ENCODE measurements around the gene ANXA9.

The ANXA9 gene

DNA sequence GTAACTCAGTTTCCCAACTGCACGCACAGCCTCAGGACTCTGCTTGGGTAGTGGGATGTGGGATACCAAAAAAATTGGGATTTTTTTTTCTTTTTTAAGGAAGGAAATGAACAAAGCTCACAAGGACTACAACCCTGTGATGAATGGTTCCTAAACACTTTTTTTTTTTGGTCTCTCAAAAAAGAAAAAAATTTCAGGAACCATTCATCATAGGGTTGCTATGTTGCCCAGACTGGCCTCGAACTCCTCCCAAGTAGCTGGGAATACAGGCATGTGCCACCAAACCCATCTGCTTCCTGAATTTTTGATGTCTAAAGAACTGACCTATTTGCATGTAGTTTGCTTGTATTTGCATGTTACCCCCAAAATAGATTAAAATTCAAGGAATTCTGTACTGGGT lies 17.8 kb downstream of the ANXA9 start:
- peak overlapping the region; percentile 96 for H3K27ac ChIP-seq
- no peaks in the 10 kb centered on the region for H3K9me3 ChIP-seq
- peaks cover 59 to 61% of the 10 kb centered on the region in 2 experiments for H3K4me1 ChIP-seq (ENCODE audit: control insufficient read depth in 1 of 2, insufficient read depth in 1 of 2, low read depth in 1 of 2, low read length in 1 of 2)
- H3K4me3 ChIP-seq (ENCODE audit: low read depth in 1 of 2, low read length in 1 of 2) = peak overlapping the region in 1 of 2 experiments; percentile 90
- no peaks in the 10 kb centered on the region for H3K27me3 ChIP-seq
- peaks cover 67% of the 10 kb centered on the region for H3K36me3 ChIP-seq
- TF ChIP-seq, protein P1, sequence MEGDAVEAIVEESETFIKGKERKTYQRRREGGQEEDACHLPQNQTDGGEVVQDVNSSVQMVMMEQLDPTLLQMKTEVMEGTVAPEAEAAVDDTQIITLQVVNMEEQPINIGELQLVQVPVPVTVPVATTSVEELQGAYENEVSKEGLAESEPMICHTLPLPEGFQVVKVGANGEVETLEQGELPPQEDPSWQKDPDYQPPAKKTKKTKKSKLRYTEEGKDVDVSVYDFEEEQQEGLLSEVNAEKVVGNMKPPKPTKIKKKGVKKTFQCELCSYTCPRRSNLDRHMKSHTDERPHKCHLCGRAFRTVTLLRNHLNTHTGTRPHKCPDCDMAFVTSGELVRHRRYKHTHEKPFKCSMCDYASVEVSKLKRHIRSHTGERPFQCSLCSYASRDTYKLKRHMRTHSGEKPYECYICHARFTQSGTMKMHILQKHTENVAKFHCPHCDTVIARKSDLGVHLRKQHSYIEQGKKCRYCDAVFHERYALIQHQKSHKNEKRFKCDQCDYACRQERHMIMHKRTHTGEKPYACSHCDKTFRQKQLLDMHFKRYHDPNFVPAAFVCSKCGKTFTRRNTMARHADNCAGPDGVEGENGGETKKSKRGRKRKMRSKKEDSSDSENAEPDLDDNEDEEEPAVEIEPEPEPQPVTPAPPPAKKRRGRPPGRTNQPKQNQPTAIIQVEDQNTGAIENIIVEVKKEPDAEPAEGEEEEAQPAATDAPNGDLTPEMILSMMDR (IDR thresholded peaks at IDR 0.05) = no peak

DNA sequence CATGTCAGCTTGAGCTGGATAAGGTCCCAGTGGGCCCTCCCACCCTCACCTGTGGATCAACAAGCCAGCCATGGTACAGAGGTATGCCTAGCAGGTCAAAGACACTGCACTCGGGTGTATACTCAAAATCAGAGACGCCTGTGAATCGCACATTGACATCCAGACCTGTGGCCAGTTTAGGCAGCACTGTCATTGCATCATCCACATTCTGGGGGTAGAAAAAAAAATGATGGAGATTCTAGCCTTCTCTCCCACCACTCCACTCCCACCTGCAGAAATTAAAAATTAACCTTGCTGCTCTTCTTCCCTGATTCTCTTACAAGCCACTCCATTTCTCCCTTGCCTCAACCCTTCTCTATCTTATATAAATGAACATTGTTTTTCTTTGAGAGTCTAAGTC lies 18.3 kb downstream of the ANXA9 start:
- no peaks in the 10 kb centered on the region for H3K9me3 ChIP-seq
- no peaks in the 10 kb centered on the region for H3K27me3 ChIP-seq
- H3K4me1 ChIP-seq (ENCODE audit: control insufficient read depth in 1 of 2, insufficient read depth in 1 of 2, low read depth in 1 of 2, low read length in 1 of 2) = peaks cover 59 to 66% of the 10 kb centered on the region in 2 experiments
- H3K36me3 ChIP-seq = peaks cover 62% of the 10 kb centered on the region
- peak overlapping the region in 1 of 2 experiments; percentile 90 for H3K4me3 ChIP-seq (ENCODE audit: low read depth in 1 of 2, low read length in 1 of 2)
- TF ChIP-seq, protein P1 (IDR thresholded peaks at IDR 0.05) = no peak
- peak overlapping the region; percentile 96 for H3K27ac ChIP-seq

DNA sequence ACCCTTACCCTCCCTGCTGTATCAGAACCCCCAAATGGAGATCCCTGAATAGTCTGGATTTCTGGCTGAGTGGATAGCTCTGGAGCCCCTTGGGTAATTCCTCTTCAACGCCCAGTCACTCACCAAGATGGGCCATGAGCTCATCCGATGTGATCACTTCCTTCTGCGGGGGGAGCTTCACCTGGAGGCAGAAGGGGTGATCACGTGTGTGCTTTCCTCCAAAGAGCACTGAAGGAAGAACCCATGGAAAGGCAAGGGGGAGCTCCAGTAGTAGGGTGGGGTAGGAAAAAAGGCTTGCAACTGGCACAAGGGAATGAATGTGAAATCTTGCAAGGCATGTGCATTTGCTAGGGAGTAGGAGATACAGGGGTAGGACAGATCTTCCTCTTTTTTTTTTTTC lies 19.5 kb downstream of the ANXA9 start:
- TF ChIP-seq, protein P1 (IDR thresholded peaks at IDR 0.05) = no peak
- H3K27me3 ChIP-seq = no peaks in the 10 kb centered on the region
- peak overlapping the region; percentile 96 for H3K27ac ChIP-seq
- H3K4me3 ChIP-seq (ENCODE audit: low read depth in 1 of 2, low read length in 1 of 2) = peak overlapping the region; percentile 90 to 99
- H3K36me3 ChIP-seq = peaks cover 50% of the 10 kb centered on the region
- H3K9me3 ChIP-seq = no peaks in the 10 kb centered on the region
- H3K4me1 ChIP-seq (ENCODE audit: control insufficient read depth in 1 of 2, insufficient read depth in 1 of 2, low read depth in 1 of 2, low read length in 1 of 2) = peaks cover 59 to 76% of the 10 kb centered on the region in 2 experiments

GRCh38 chr1:151002051-151002450 lies 20.0 kb downstream of the ANXA9 start:
- Histone ChIP-seq H3K27ac (peak overlapping the region; percentile 96), H3K4me3 (ENCODE audit: low read depth in 1 of 2, low read length in 1 of 2) (peak overlapping the region; percentile 90 to 99), H3K27me3 (no peaks in the 10 kb centered on the region), H3K4me1 (ENCODE audit: control insufficient read depth in 1 of 2, insufficient read depth in 1 of 2, low read depth in 1 of 2, low read length in 1 of 2) (peaks cover 63 to 80% of the 10 kb centered on the region in 2 experiments), H3K9me3 (no peaks in the 10 kb centered on the region), H3K36me3 (peaks cover 46% of the 10 kb centered on the region)
- TF ChIP-seq, protein P1 (IDR thresholded peaks at IDR 0.05) = no peak

- Histone ChIP-seq H3K4me3 (ENCODE audit: low read depth in 1 of 2, low read length in 1 of 2) (peak overlapping the region; percentile 90 to 99), H3K27me3 (no peaks in the 10 kb centered on the region), H3K9me3 (no peaks in the 10 kb centered on the region), H3K4me1 (ENCODE audit: control insufficient read depth in 1 of 2, insufficient read depth in 1 of 2, low read depth in 1 of 2, low read length in 1 of 2) (peaks cover 68 to 86% of the 10 kb centered on the region in 2 experiments), H3K27ac (peak overlapping the region; percentile 96), H3K36me3 (peaks cover 40% of the 10 kb centered on the region)
- TF ChIP-seq, protein P1 (IDR thresholded peaks at IDR 0.05) = no peak
These were observed 20.5 kb downstream of the ANXA9 start for GRCh38 chr1:151002611-151003010.
